Caco-2 (cell line): ENCODE data around the gene LTO1. TPM values are rescaled to one million over a fixed set of nuclear protein-coding genes. Genes with fewer than 3 reads are reported as not detected.

Experiments
- BruUV-seq: library from RNA; stranded (reverse); fragments of 400-500 nt; replicated peaks from 2 replicates; lab custom pipeline; 2021; lab: Mats Ljungman, UMichigan
- CTCF ChIA-PET: fragments of 300-600 bp; sonication (Branson Sonifier 250); formaldehyde crosslinking; loops from one replicate; lab custom pipeline; 2022; ENCODE audit warnings: antibody characterized with exemption; lab: Charles Lee
- POLR2A ChIA-PET: fragments of 300-600 bp; sonication (Branson Sonifier 250); formaldehyde crosslinking; loops from one replicate; lab custom pipeline; 2022; ENCODE audit warnings: antibody characterized with exemption; lab: Charles Lee
- DNase-seq, 2 experiments: peaks; one replicate each; pipeline versions ENCODE4 v3.0.0 to v3.0.0-alpha.2; 2020 to 2022
- H3K27me3 ChIP-seq: replicated peaks from 2 replicates; pipeline ENCODE4 v1.6.0; 2011; ENCODE audit warnings: low read length; ENCODE audit not compliant: control insufficient read depth, insufficient read depth
- H3K36me3 ChIP-seq: 2 replicates; pipeline ENCODE4 v1.5.1; 2011; ENCODE audit warnings: low read length; ENCODE audit not compliant: control insufficient read depth, insufficient read depth
- H3K4me1 ChIP-seq: fragments of 250-450 bp; sonication (Bioruptor Pico); 2 replicates; pipeline ENCODE4 v1.5.1; 2020; ENCODE audit warnings: mild to moderate bottlenecking
- H3K4me3 ChIP-seq: 2 replicates; pipeline ENCODE4 v1.5.1; 2011; ENCODE audit warnings: low read depth, mild to moderate bottlenecking, control low read depth, low read length
- H3K9me3 ChIP-seq: fragments of 250-450 bp; sonication (Bioruptor Pico); 2 replicates; pipeline ENCODE4 v1.5.1; 2020; ENCODE audit warnings: mild to moderate bottlenecking, moderate library complexity
- H3K27ac Mint-ChIP-seq: one replicate; pipeline ENCODE4 v1.8.0; 2022; ENCODE audit warnings: mixed read lengths; ENCODE audit not compliant: unreplicated experiment
- H3K27me3 Mint-ChIP-seq: one replicate; pipeline ENCODE4 v1.8.0; 2022; ENCODE audit warnings: mixed read lengths; ENCODE audit not compliant: insufficient read depth, unreplicated experiment
- H3K36me3 Mint-ChIP-seq: one replicate; pipeline ENCODE4 v1.8.0; 2022; ENCODE audit warnings: mild to moderate bottlenecking, mixed read lengths; ENCODE audit not compliant: insufficient read depth, unreplicated experiment
- H3K4me1 Mint-ChIP-seq: one replicate; pipeline ENCODE4 v1.8.0; 2022; ENCODE audit warnings: low read depth, mixed read lengths; ENCODE audit not compliant: unreplicated experiment
- H3K4me3 Mint-ChIP-seq: one replicate; pipeline ENCODE4 v1.8.0; 2022; ENCODE audit warnings: mild to moderate bottlenecking, moderate library complexity, mixed read lengths; ENCODE audit not compliant: unreplicated experiment
- H3K9me3 Mint-ChIP-seq: one replicate; pipeline ENCODE4 v1.8.0; 2022; ENCODE audit warnings: mixed read lengths; ENCODE audit not compliant: unreplicated experiment
- intact Hi-C: fragments of 100-400 bp; cut with micrococcal nuclease; formaldehyde crosslinking; loops from one replicate; pipeline ENCODE4 v1.10.0; 2022; ENCODE audit not compliant: unreplicated experiment
- total RNA-seq: library from RNA; stranded (reverse); gene quantifications from 2 replicates; pipeline ENCODE4 v1.2.3, GENCODE V29; 2022
- TF ChIP-seq, protein P1 (sequence below), 2 experiments: fragments of 200-600 bp in 1 of 2; IDR thresholded peaks; 1 replicate in 1 of 2; 2 replicates in 1 of 2; pipeline versions ENCODE4 v1.5.1 to v1.8.0; 2011 to 2022; ENCODE audit warnings: antibody characterized with exemption in 1 of 2, control low read depth in 1 of 2, inconsistent platforms in 1 of 2, low read depth in 1 of 2, low read length in 1 of 2, mild to moderate bottlenecking in 1 of 2, moderate library complexity in 1 of 2; ENCODE audit not compliant: insufficient read depth in 1 of 2, severe bottlenecking in 1 of 2, unreplicated experiment in 1 of 2

The LTO1 gene
- total RNA-seq, 1 experiment from 2014 or later = 49.3 TPM

DNA sequence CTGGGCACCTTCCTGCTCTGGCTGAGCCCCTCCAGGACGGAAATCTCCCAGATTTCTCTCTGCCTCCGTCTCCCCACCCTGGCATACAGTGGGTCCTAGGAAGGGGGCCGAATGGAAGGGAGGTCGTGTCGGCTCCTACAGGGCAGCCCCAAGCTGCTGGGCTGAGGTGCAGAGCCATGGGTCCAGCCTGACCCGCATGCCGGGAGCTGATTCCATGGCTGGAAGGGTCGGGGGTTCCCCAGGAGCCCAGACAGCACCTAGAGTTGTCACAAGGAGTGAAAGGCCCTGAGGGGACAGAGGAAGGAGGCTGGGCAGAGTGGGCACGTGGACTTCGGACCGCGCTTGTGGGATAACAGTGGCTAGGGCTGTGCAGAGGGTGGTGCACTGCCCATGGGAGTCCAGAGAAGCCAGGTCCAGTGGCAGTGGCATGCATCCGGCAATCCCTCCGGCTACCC, 17.7 kb downstream of the LTO1 start:
- no TSS peak for BruUV-seq
- H3K9me3 Mint-ChIP-seq = no peaks in the 10 kb centered on the region
- Histone ChIP-seq H3K4me3 (no peak overlapping the region), H3K27me3 (no peaks in the 10 kb centered on the region), H3K9me3 (no peaks in the 10 kb centered on the region), H3K4me1 (peaks cover 42% of the 10 kb centered on the region), H3K36me3 (0 out of 2 replicates have a peak, but pooled peaks cover 1% of the 10 kb centered on the region)
- ChIA-PET CTCF (interaction anchor here (0.7 to 5.6 kb wide), 6 partner anchors 12 to 556 kb away, joined by 3 to 44 read pairs (median 3); no protein-coding TSS in a partner anchor), POLR2A (interaction anchor here (1.2 to 1.3 kb wide), 2 partner anchors 8 to 17 kb away, joined by 3 to 7 read pairs; partner anchors contain the start of gene LTO1)
- H3K27me3 Mint-ChIP-seq = no peaks in the 10 kb centered on the region
- peak overlapping the region; percentile 45 for H3K4me3 Mint-ChIP-seq
- H3K4me1 Mint-ChIP-seq = peaks cover 35% of the 10 kb centered on the region
- DNase-seq = peak in 1 of 2 experiments; percentile 53
- peak overlapping the region; percentile 14 for H3K27ac Mint-ChIP-seq
- intact Hi-C loops = loop anchor here (5.0 kb wide), 2 partner anchors 215 to 555 kb away; no protein-coding TSS in a partner anchor
- TF ChIP-seq, protein P1, sequence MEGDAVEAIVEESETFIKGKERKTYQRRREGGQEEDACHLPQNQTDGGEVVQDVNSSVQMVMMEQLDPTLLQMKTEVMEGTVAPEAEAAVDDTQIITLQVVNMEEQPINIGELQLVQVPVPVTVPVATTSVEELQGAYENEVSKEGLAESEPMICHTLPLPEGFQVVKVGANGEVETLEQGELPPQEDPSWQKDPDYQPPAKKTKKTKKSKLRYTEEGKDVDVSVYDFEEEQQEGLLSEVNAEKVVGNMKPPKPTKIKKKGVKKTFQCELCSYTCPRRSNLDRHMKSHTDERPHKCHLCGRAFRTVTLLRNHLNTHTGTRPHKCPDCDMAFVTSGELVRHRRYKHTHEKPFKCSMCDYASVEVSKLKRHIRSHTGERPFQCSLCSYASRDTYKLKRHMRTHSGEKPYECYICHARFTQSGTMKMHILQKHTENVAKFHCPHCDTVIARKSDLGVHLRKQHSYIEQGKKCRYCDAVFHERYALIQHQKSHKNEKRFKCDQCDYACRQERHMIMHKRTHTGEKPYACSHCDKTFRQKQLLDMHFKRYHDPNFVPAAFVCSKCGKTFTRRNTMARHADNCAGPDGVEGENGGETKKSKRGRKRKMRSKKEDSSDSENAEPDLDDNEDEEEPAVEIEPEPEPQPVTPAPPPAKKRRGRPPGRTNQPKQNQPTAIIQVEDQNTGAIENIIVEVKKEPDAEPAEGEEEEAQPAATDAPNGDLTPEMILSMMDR (IDR thresholded peaks at IDR 0.05; ENCODE audit: insufficient read depth in 1 of 2, low read depth in 1 of 2, low read length in 1 of 2, severe bottlenecking in 1 of 2, unreplicated experiment in 1 of 2) = no peak
- peaks cover 73% of the 10 kb centered on the region for H3K36me3 Mint-ChIP-seq

DNA sequence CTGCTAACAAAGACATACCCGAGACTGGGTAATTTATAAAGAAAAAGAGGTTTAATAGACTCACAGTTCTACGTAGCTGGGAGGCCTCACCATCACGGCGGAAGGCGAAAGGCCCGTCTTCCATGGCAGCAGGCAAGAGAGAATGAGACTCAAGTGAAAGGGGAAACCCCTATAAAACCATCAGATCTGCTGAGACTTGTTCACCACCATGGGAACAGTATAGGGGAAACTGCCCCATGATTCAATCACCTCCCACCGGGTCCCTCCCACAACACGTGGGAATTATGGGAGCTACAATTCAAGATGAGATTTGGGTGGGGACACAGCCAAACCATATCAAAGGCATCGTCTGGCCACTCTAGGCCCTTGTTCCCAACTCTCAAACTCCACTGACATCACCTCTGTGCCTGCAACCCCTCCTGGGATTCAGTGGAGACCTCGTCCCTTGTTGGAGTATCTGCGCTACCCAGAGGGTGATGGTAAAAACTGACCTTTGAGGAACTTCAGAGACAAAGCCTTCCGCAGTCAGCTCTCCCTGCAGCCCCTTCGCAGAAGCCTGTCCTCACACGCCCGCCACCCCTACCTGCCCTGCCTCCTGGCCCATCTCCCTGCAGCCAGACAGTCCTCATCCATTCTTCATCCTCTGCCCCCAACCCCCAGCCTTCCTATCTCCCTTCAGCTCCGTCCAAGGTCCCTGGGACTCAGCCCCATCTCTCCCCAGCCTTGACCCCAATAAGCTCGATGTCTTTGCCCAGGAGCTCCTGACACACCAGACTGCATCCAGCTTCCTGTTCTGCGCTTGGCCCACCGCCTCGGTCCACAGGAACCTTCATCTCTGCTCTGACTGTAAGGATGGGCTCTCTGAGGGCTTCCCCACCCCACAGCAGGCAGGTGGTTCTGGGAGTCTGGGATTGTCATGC, 18.4 kb downstream of the LTO1 start:
- H3K36me3 ChIP-seq = peaks cover 1% of the 10 kb centered on the region; the same call in 1 of the 2 replicates
- peaks cover 76% of the 10 kb centered on the region for H3K36me3 Mint-ChIP-seq
- no peak overlapping the region for H3K4me3 Mint-ChIP-seq
- H3K27ac Mint-ChIP-seq = peak overlapping the region; percentile 14
- no peaks in the 10 kb centered on the region for H3K9me3 ChIP-seq
- no peaks in the 10 kb centered on the region for H3K27me3 ChIP-seq
- TF ChIP-seq, protein P1 (IDR thresholded peaks at IDR 0.05; ENCODE audit: insufficient read depth in 1 of 2, low read depth in 1 of 2, low read length in 1 of 2, severe bottlenecking in 1 of 2, unreplicated experiment in 1 of 2) = no peak
- H3K4me1 Mint-ChIP-seq = peaks cover 35% of the 10 kb centered on the region
- no peaks in the 10 kb centered on the region for H3K9me3 Mint-ChIP-seq
- peak in 1 of 2 experiments; percentile 39 for DNase-seq
- ChIA-PET POLR2A (interaction anchor here (1.2 to 1.3 kb wide), 2 partner anchors 7 to 18 kb away, joined by 3 to 7 read pairs; no protein-coding TSS in a partner anchor), CTCF (interaction anchor here (0.7 to 5.6 kb wide), 5 partner anchors 13 to 555 kb away, joined by 3 to 44 read pairs (median 3); no protein-coding TSS in a partner anchor)
- no peak overlapping the region for H3K4me3 ChIP-seq
- intact Hi-C loops = loop anchor here (5.0 kb wide), 2 partner anchors 214 to 554 kb away; no protein-coding TSS in a partner anchor
- no peaks in the 10 kb centered on the region for H3K27me3 Mint-ChIP-seq
- H3K4me1 ChIP-seq = peaks cover 42% of the 10 kb centered on the region
- BruUV-seq = no TSS peak
